Endothelial cell (in vitro differentiated cells): ENCODE results near the gene SSC5D. TPM values are rescaled to one million over a fixed set of nuclear protein-coding genes. Genes with fewer than 3 reads are reported as not detected.

ENCODE experiments used
- DNase-seq: peaks from one replicate; pipeline ENCODE4 v3.0.0; 2021; ENCODE audit warnings: low spot score
- H3K27ac Mint-ChIP-seq: one replicate; pipeline ENCODE4 v1.8.0; 2021; ENCODE audit warnings: mixed read lengths, inconsistent platforms; ENCODE audit not compliant: unreplicated experiment
- H3K27me3 Mint-ChIP-seq: one replicate; pipeline ENCODE4 v1.8.0; 2021; ENCODE audit warnings: mild to moderate bottlenecking, moderate library complexity, mixed read lengths, inconsistent platforms; ENCODE audit not compliant: unreplicated experiment
- H3K36me3 Mint-ChIP-seq: one replicate; pipeline ENCODE4 v1.8.0; 2021; ENCODE audit warnings: mild to moderate bottlenecking, low read depth, mixed read lengths, inconsistent platforms; ENCODE audit not compliant: unreplicated experiment
- H3K4me1 Mint-ChIP-seq: one replicate; pipeline ENCODE4 v1.8.0; 2021; ENCODE audit warnings: mild to moderate bottlenecking, mixed read lengths, inconsistent platforms; ENCODE audit not compliant: unreplicated experiment
- H3K4me3 Mint-ChIP-seq: one replicate; pipeline ENCODE4 v1.8.0; 2021; ENCODE audit warnings: mild to moderate bottlenecking, mixed read lengths, inconsistent platforms; ENCODE audit not compliant: unreplicated experiment
- H3K9me3 Mint-ChIP-seq: one replicate; pipeline ENCODE4 v1.8.0; 2021; ENCODE audit warnings: mixed read lengths, inconsistent platforms; ENCODE audit not compliant: unreplicated experiment
- total RNA-seq: library from RNA; stranded (reverse); fragmentation: NEBNext Ultra II Directional; extraction: Animal tissue kit (Norgen Biotek cat#: 25700); gene quantifications from one replicate; pipeline ENCODE4 v1.2.1, GENCODE V29; 2021; ENCODE audit not compliant: unreplicated experiment
- TF ChIP-seq, protein P1 (sequence below): fragments of 200-600 bp; sonication (generic); IDR thresholded peaks from one replicate; pipeline ENCODE4 v1.5.0; 2021; ENCODE audit warnings: antibody characterized with exemption; ENCODE audit not compliant: unreplicated experiment

The SSC5D gene
- total RNA-seq, 1 donor from 2014 or later = 0.95 TPM

DNA sequence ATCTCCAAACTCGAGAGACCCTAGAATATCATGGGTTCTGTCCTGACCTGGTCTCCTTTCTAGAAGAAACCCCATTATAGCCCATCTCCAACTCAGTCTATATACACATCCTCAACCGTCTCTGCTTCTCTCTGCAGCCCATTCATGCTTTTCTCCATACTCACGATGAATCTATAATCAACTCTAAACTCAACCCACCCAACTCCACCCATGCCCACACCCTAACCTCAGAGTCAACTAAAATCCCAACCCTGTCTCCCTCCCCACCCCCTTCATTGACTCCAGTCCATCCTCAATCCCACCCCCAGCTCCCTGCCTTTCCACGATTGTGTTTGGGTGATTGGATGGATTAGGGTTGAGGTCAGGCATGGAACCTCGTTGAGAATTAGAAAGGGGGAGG is 55.3 kb downstream of the SSC5D start:
- no peaks in the 10 kb centered on the region for H3K9me3 Mint-ChIP-seq
- DNase-seq = no peak
- peaks cover 16% of the 10 kb centered on the region for H3K4me1 Mint-ChIP-seq
- TF ChIP-seq, protein P1, sequence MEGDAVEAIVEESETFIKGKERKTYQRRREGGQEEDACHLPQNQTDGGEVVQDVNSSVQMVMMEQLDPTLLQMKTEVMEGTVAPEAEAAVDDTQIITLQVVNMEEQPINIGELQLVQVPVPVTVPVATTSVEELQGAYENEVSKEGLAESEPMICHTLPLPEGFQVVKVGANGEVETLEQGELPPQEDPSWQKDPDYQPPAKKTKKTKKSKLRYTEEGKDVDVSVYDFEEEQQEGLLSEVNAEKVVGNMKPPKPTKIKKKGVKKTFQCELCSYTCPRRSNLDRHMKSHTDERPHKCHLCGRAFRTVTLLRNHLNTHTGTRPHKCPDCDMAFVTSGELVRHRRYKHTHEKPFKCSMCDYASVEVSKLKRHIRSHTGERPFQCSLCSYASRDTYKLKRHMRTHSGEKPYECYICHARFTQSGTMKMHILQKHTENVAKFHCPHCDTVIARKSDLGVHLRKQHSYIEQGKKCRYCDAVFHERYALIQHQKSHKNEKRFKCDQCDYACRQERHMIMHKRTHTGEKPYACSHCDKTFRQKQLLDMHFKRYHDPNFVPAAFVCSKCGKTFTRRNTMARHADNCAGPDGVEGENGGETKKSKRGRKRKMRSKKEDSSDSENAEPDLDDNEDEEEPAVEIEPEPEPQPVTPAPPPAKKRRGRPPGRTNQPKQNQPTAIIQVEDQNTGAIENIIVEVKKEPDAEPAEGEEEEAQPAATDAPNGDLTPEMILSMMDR = no peak
- H3K4me3 Mint-ChIP-seq = no peak overlapping the region
- peaks cover 15% of the 10 kb centered on the region for H3K36me3 Mint-ChIP-seq
- H3K27me3 Mint-ChIP-seq = peaks cover 8% of the 10 kb centered on the region
- H3K27ac Mint-ChIP-seq = no peak overlapping the region

DNA sequence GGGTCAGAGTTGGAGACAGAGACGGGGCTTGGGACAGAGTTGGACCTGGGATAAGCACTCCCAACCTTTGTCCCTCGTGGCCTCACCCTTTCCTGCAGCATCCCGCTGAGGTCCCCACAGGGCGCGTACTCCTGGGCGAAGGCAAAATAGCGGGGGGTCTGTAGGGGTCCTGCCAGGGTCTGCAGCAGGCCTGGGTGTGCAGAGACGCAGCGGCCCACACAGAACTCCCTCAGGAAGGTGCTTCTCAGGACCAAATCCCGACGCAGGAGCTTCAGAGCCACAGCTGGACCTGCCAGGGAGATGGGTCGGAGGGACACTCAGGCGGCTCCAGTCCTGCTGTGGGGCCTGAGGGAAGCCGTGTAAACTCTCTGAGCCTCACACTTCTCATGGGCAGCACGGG is 55.8 kb downstream of the SSC5D start:
- DNase-seq = no peak
- Mint-ChIP-seq H3K4me1 (peaks cover 16% of the 10 kb centered on the region), H3K27me3 (peaks cover 8% of the 10 kb centered on the region), H3K36me3 (peaks cover 15% of the 10 kb centered on the region), H3K9me3 (no peaks in the 10 kb centered on the region), H3K27ac (no peak overlapping the region), H3K4me3 (no peak overlapping the region)
- TF ChIP-seq, protein P1 = no peak

DNA sequence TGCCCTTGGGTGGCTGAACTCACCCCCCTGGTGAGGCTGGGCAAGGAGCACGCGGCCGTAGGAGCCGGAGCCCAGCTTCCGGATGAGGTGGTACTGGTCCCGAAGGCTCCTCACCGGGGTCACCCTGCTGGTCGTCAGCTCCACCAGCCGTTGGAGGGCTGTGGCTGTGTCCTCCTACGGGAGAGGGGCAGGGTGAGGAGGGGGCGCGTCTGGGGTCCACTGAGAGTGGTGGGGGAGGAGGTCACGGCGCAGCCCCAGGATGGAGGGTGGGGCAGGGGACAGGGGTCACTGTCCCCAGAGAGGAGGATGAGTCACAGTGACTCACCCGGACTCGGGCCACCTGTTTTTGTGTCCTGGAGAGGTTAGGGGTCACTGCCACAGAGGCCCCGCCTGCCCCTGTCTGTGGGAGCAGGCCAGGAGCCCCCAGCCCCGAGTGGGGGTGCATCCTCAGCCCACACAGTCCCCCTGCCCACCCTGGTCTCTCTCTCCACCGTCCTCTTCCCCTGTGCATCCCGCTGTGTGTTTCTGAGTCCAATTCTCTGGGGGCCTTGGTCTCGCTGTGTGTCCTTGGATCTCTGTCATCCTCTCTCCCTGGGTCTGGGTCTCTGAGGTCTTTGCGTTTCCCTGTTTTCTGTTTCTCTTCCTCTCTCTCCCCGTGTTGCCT is 56.7 kb downstream of the SSC5D start:
- Mint-ChIP-seq H3K9me3 (no peaks in the 10 kb centered on the region), H3K27ac (no peak overlapping the region), H3K4me3 (no peak overlapping the region), H3K27me3 (peaks cover 8% of the 10 kb centered on the region), H3K36me3 (peaks cover 12% of the 10 kb centered on the region), H3K4me1 (peaks cover 19% of the 10 kb centered on the region)
- TF ChIP-seq, protein P1 = no peak
- no peak for DNase-seq

DNA sequence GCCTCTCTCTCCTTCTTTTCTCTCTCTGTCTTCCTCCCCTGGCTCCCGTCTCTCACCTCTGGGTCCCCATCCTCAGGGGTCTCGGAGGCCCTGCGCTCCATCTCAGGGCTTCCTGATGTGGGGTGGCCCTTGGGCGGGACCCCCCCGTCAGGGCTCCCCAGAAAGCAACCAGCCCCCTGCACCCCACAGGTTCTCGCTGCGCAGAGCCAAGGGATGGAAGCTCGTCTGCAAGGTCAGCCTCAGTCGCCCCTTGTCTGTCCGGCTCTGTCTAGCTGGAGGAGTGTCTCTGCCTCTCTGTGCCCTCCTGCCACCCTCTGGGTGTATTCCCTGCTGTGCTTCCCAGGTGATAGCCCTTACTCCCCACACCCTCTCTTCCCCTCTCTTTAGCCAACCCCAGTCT is 57.2 kb downstream of the SSC5D start, which contains the start of gene SBK3:
Gene SBK3 (minus strand): TSS at position 101 of the 400 bp plus-strand sequence. CDS start 0 bp downstream, at position 101.
- peaks cover 19% of the 10 kb centered on the region for H3K4me1 Mint-ChIP-seq
- H3K9me3 Mint-ChIP-seq = no peaks in the 10 kb centered on the region
- H3K27me3 Mint-ChIP-seq = peaks cover 8% of the 10 kb centered on the region
- TF ChIP-seq, protein P1 = no peak
- H3K27ac Mint-ChIP-seq = peak within 1 kb of the TSS; percentile 63
- no peak for DNase-seq
- H3K36me3 Mint-ChIP-seq = peaks cover 11% of the 10 kb centered on the region
- peak within 1 kb of the TSS; percentile 47 for H3K4me3 Mint-ChIP-seq

DNA sequence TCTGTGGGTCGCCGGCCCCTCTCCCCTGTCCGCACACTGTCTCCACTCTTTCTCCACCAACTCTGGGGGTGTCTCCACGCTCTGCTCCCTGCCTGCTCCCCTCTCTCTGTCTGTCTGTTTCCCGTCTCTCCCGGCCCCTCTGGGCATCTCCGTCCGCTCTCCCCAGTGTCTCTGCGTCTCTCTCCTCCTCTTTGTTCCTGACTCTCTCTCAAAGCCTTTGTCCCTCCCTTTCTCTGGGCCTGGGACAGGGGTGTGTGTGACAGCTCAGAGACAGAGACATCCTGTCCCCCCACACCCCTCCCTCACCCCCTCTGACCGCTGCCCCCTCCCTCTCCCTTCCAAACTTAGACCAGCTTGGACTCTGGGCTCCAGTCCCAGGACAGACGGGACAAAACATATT is 57.8 kb downstream of the SSC5D start:
- H3K27ac Mint-ChIP-seq = peak overlapping the region; percentile 63
- H3K36me3 Mint-ChIP-seq = peaks cover 11% of the 10 kb centered on the region
- no peak for DNase-seq
- H3K27me3 Mint-ChIP-seq = peaks cover 8% of the 10 kb centered on the region
- H3K4me1 Mint-ChIP-seq = peaks cover 19% of the 10 kb centered on the region
- H3K9me3 Mint-ChIP-seq = no peaks in the 10 kb centered on the region
- peak overlapping the region; percentile 37 for H3K4me3 Mint-ChIP-seq
- TF ChIP-seq, protein P1 = no peak
